Tibial nerve (tissue), 4 donors: Measurements from ENCODE around the gene CENPO. TPM values are rescaled to one million over a fixed set of nuclear protein-coding genes. Genes with fewer than 3 reads are reported as not detected.

Experiments used
- DNase-seq, 2 donors: peaks; one replicate each; pipeline ENCODE4 v3.0.0-alpha.2; 2019; ENCODE audit warnings: low spot score in 2 of 2
- H3K27ac ChIP-seq, 4 donors: fragments of 200-600 bp; sonication (generic) in 3 of 4; one replicate each; pipeline ENCODE4 v1.5.1; 2017 to 2019; ENCODE audit warnings: mild to moderate bottlenecking in 1 of 4
- H3K27me3 ChIP-seq, 2 donors: fragments of 200-600 bp; sonication (generic) in 1 of 2; one replicate each; pipeline versions ENCODE4 v1.5.1 to v1.6.0; 2017 to 2019
- H3K36me3 ChIP-seq, 3 donors: fragments of 200-600 bp; sonication (generic); one replicate each; pipeline ENCODE4 v1.5.1; 2018 to 2019
- H3K4me1 ChIP-seq, 4 donors: fragments of 200-600 bp; sonication (generic) in 3 of 4; one replicate each; pipeline ENCODE4 v1.5.1; 2017 to 2019
- H3K4me3 ChIP-seq, 4 donors: fragments of 200-600 bp; sonication (generic) in 3 of 4; one replicate each; pipeline ENCODE4 v1.5.1; 2017 to 2019; ENCODE audit warnings: mild to moderate bottlenecking in 1 of 4, moderate library complexity in 1 of 4
- H3K9me3 ChIP-seq, 4 donors: fragments of 200-600 bp; sonication (generic) in 3 of 4; one replicate each; pipeline ENCODE4 v1.5.1; 2017 to 2019
- EP300 ChIP-seq, 2 donors: sonication (generic); formaldehyde crosslinking; IDR thresholded peaks; one replicate each; pipeline ENCODE4 v1.6.1; 2017; ENCODE audit warnings: antibody characterized with exemption in 2 of 2, mild to moderate bottlenecking in 1 of 2
- POLR2A ChIP-seq, 2 donors: fragments of 450-650 bp; IDR thresholded peaks; one replicate each; pipeline ENCODE4 v1.6.1; 2017; ENCODE audit warnings: antibody characterized with exemption in 2 of 2, mild to moderate bottlenecking in 2 of 2, moderate library complexity in 2 of 2
- WGBS, 2 donors: methylation state at CpG; one replicate each; pipeline ENCODE4 v1.1.5; 2018; 5-methylcytosine and 5-hydroxymethylcytosine counted together
- total RNA-seq, 4 donors: library from RNA; depleted of rRNA; stranded (reverse); fragments of >200 nt; gene quantifications; one replicate each; pipeline ENCODE4 v1.1.0, GENCODE V29; 2016
- TF ChIP-seq, protein P1 (sequence below), 5 experiments: fragments of 200-600 bp in 3 of 5; fragments of 450-650 bp in 2 of 5; sonication (generic) in 3 of 5; IDR thresholded peaks; one replicate each; pipeline ENCODE4 v1.5.1; 2016 to 2019; ENCODE audit warnings: antibody characterized with exemption in 5 of 5, mild to moderate bottlenecking in 3 of 5, moderate library complexity in 2 of 5

Gene CENPO
- total RNA-seq, 4 donors from 2014 or later: 2.4 to 3.6 (median 2.7) TPM

DNA sequence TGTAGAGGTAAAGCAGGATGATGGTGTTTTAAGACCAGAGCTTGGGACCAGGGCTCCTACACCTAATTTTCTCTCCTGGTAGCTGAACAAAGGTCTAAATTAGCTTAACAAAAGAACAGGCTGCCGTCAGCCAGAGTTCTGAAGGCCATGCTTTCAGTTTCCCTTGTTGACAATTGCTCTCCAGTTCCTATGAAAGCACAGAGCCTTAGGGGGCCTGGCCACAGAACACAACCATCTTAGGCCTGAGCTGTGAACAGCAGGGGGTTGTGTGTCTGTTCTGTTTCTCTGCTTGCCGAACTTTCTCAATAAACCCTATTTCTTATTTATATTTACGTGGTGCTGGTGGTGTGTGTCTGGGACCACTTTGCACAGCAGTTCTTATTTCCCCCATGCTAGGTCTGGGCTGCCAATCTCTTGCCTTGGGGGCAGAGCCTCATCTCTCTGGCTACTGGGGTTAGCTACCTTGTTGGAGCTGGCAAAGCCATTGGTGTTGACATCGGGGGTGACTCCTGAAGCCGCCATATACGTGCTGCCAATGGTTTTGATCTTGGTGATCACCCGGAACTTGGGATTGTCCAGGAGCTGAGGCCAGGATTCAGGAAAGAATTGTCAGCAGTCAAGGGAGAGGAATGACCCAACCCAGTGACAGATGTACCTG lies 29.0 kb downstream of the CENPO start:
- TF ChIP-seq POLR2A (IDR thresholded peaks at IDR 0.05) (no peak), EP300 (IDR thresholded peaks at IDR 0.05) (no peak)
- TF ChIP-seq, protein P1, sequence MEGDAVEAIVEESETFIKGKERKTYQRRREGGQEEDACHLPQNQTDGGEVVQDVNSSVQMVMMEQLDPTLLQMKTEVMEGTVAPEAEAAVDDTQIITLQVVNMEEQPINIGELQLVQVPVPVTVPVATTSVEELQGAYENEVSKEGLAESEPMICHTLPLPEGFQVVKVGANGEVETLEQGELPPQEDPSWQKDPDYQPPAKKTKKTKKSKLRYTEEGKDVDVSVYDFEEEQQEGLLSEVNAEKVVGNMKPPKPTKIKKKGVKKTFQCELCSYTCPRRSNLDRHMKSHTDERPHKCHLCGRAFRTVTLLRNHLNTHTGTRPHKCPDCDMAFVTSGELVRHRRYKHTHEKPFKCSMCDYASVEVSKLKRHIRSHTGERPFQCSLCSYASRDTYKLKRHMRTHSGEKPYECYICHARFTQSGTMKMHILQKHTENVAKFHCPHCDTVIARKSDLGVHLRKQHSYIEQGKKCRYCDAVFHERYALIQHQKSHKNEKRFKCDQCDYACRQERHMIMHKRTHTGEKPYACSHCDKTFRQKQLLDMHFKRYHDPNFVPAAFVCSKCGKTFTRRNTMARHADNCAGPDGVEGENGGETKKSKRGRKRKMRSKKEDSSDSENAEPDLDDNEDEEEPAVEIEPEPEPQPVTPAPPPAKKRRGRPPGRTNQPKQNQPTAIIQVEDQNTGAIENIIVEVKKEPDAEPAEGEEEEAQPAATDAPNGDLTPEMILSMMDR (IDR thresholded peaks at IDR 0.05): no peak
- Histone ChIP-seq H3K4me1 (peaks cover 0 to 3% (median under 1%) of the 10 kb centered on the region in 4 donors), H3K27me3 (no peaks in the 10 kb centered on the region), H3K9me3 (no peaks in the 10 kb centered on the region), H3K27ac (peak overlapping the region in 2 of 4 donors; percentile 35 to 64), H3K4me3 (no peak overlapping the region), H3K36me3 (peaks cover 0 to 92% (median 24%) of the 10 kb centered on the region in 3 donors)
- WGBS, 2 donors: 77 to 82% methylated on average over 7 of the region's 7 CpGs
- DNase-seq: no peak

DNA sequence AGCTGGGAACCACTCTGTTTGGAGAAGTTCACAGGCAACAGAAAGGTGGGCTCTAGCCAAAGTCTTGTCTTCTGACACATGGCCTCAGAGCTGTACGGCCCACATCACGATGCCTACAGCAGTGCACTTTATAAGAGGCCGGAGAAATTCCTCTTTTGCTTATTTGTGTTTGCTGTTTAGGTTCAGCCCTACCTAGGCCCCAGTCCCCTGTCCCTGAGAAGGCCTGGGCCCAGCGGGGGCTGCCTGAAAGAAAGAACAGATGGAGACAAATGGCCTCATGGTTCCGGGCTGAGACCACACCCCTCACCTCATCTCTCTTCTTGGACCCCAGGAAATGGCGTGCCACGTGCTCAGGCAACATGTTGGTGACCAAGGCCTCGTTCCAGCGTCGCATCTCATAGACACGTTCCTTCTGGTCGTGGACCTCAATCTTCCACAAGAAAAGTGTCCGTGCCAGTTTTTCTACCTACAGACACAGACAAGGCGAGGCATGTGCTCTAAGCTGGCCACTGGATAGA lies 30.9 kb downstream of the CENPO start:
- H3K4me3 ChIP-seq: no peak overlapping the region
- TF ChIP-seq EP300 (IDR thresholded peaks at IDR 0.05) (no peak), POLR2A (IDR thresholded peaks at IDR 0.05) (no peak)
- TF ChIP-seq, protein P1 (IDR thresholded peaks at IDR 0.05): no peak
- H3K4me1 ChIP-seq: peaks cover 0 to 15% (median 2%) of the 10 kb centered on the region in 4 donors
- H3K9me3 ChIP-seq: no peaks in the 10 kb centered on the region
- H3K27ac ChIP-seq: no peak overlapping the region
- no peaks in the 10 kb centered on the region for H3K27me3 ChIP-seq
- 93 to 98% methylated on average over 14 of the region's 14 CpGs for WGBS, 2 donors
- DNase-seq: no peak
- peaks cover 0 to 78% (median 24%) of the 10 kb centered on the region in 3 donors for H3K36me3 ChIP-seq

DNA sequence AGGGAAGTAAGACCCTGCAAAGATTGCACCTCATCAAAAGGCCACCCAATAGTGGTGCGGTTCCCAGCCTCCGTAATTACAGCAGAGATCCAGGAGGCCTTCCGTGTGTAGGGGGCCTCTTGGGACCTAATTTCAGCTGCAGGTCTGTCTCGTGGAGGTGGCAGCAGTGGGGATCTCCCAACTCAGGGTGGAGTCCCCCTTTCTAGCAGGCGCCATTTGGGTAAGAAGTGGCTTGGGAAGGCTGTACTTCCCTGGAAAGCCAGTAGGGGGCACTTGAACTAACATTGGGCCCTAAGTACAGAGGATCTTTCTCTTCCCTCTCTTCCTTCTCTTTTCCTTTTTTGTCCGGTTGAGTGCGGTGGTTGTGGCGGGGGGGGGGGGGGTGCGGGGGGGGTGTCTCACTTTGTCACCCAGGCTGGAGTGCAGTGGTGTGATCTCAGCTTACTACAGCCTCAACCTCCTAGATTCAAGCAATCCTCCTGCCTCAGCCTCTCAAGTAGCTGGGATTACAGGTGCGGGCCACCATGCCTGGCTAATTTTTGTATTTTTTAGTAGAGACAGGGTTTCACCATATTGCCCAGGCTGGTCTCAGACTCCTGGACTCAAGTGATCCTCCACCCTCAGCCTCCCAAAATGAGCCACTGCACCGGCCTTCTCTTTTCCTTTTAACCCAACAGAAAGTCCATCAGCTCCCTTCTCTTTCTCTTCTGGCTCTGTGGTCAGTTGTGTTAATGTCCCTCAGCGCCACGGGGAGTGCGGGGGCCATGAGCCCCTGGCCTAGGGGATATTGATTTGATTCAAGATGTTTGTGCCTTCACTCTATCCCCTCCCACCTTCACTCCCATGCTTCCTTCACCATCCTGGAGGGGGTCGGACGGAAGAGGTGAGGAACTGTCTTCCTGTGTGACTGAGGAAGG lies 32.0 kb downstream of the CENPO start:
- Histone ChIP-seq H3K27ac (no peak overlapping the region), H3K4me3 (no peak overlapping the region), H3K9me3 (no peaks in the 10 kb centered on the region), H3K27me3 (no peaks in the 10 kb centered on the region), H3K36me3 (peaks cover 0 to 75% (median 24%) of the 10 kb centered on the region in 3 donors), H3K4me1 (peaks cover 0 to 15% (median 2%) of the 10 kb centered on the region in 4 donors)
- 89 to 91% methylated on average over 16 of the region's 16 CpGs for WGBS, 2 donors
- TF ChIP-seq, protein P1 (IDR thresholded peaks at IDR 0.05): peak; percentile 27 to 57 (median 52)
- TF ChIP-seq EP300 (IDR thresholded peaks at IDR 0.05): no peak
- DNase-seq: no peak

DNA sequence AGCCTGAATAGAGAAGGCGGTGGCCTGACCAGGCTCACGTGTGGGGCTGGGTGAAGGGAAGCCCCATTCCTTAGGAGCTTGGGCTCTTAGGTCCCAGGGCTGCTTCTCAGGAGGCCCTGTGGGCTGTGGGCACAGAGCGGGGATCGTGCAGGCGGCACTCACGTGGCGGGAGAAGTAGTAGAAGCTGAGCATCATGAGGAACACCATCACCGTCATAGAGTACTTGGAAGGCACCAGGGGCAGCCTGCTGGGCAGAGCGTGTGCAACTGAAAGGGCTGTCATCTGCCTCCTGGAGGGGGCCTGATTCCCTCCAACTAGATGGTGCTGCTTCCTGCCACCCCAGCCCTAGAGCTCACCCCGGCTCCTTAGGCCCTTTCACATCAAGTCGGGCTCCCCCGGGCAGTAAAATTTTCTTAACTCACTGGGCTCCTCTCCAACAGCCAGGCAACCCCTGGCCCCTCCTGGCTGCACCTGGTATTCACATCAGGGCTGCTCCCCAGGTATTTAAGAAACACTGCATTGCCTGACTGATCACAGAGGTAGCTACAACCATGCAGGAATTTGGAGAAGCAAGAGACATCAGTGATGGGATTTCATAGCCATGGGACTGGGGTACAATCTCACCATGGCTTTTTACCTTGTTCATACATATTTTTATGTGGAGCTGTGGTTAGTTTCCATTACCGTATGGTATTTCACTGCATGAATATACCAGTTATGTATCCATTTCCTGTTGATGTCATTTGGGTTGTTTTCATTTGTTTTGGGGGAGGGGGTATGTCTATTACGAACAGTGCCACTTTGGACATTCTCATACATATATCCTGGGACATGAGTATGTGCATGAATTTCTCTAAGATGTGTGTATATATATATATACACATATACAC lies 32.9 kb downstream of the CENPO start:
- TF ChIP-seq, protein P1 (IDR thresholded peaks at IDR 0.05): no peak
- TF ChIP-seq EP300 (IDR thresholded peaks at IDR 0.05) (no peak), POLR2A (IDR thresholded peaks at IDR 0.05) (no peak)
- DNase-seq: no peak
- H3K4me3 ChIP-seq: no peak overlapping the region
- peaks cover 3 to 75% (median 21%) of the 10 kb centered on the region in 3 donors for H3K36me3 ChIP-seq
- no peaks in the 10 kb centered on the region for H3K27me3 ChIP-seq
- H3K27ac ChIP-seq: no peak overlapping the region
- 84% methylated on average over 14 of the region's 14 CpGs for WGBS, 2 donors
- H3K4me1 ChIP-seq: peaks cover 0 to 15% (median 2%) of the 10 kb centered on the region in 4 donors
- no peaks in the 10 kb centered on the region for H3K9me3 ChIP-seq
